AG09319 (cell line): ENCODE measurements around the gene OR8G5.

ENCODE experiments used
- DNase-seq: peaks from one replicate; pipeline ENCODE4 v3.0.0-alpha.2; 2010; ENCODE audit warnings: low read depth; ENCODE audit errors: extremely low read depth
- CTCF ChIP-seq: IDR thresholded peaks from 2 replicates; pipeline ENCODE4 v1.5.1; 2011; ENCODE audit warnings: low read depth, mild to moderate bottlenecking, inconsistent platforms, low read length, moderate library complexity

Gene OR8G5

GRCh38 chr11:124296016-124296415 lies 39.8 kb downstream of the OR8G5 start:
- no peak for TF ChIP-seq CTCF
- DNase-seq, result no peak

- DNase-seq, result no peak
- no peak for TF ChIP-seq CTCF
These were observed 41.7 kb downstream of the OR8G5 start for GRCh38 chr11:124297921-124298320.

GRCh38 chr11:124301548-124301947 lies 45.4 kb downstream of the OR8G5 start:
- no peak for TF ChIP-seq CTCF

GRCh38 chr11:124302347-124303125 lies 46.4 kb downstream of the OR8G5 start:
- no peak for TF ChIP-seq CTCF
- no peak for DNase-seq

More at GRCh38 chr11:124301548-124301947, 45.4 kb downstream of the OR8G5 start:
- DNase-seq, result peak; percentile 2

GRCh38 chr11:124307093-124307492 lies 50.9 kb downstream of the OR8G5 start:
- no peak for DNase-seq
- TF ChIP-seq CTCF, result no peak

- DNase-seq, result peak; percentile 7
- no peak for TF ChIP-seq CTCF
These were observed 54.5 kb downstream of the OR8G5 start for GRCh38 chr11:124310721-124311120.

- DNase-seq, result no peak
- no peak for TF ChIP-seq CTCF
These were observed 55.1 kb downstream of the OR8G5 start for GRCh38 chr11:124311269-124311668.
